ENCODE data around the gene RNF144B. TPM values are rescaled to one million over a fixed set of nuclear protein-coding genes. Genes with fewer than 3 reads are reported as not detected.

Gene RNF144B
- total RNA-seq, 1 experiment from 2014 or later, result 2.3 TPM

DNA sequence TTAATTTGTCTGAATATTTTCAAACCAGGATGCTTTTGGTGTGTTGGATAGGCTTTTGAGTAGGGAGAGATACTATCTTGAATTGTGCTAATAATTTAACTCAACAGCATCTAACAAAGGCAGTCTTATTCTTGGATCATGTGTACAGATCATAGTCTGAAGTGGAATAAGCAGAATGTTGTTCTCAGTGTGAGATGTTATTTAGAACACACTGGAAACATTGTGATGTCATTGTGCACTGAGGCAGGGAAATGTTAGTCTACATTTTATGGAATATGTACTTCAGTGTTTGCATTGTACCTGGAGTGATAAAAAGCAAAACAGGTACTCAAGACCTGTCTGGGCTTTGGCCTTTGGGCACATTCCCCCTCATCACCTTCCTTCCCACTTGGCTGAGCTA lies 35.0 kb downstream of the RNF144B start:
- no peak overlapping the region for H4K5ac ChIP-seq (ENCODE audit: insufficient read length, low read depth, low read length)
- no peak overlapping the region for H3K56ac ChIP-seq (ENCODE audit: insufficient read length, low read depth, low read length)
- H2AFZ ChIP-seq (ENCODE audit: low read length), result no peak overlapping the region
- Mint-ChIP-seq H3K27ac (no peak overlapping the region), H3K4me1 (peaks cover 16 to 19% of the 10 kb centered on the region in 2 experiments), H3K27me3 (ENCODE audit: low read depth) (no peaks in the 10 kb centered on the region; the same call in 1 of the 2 replicates), H3K9me3 (no peaks in the 10 kb centered on the region), H3K36me3 (ENCODE audit: insufficient read depth in 1 of 3, low read depth in 3 of 3) (no peaks in the 10 kb centered on the region), H3K4me3 (no peak overlapping the region)
- H3K9me3 ChIP-seq (ENCODE audit: control insufficient read depth, low read depth, low read length), result no peaks in the 10 kb centered on the region
- TF ChIP-seq, protein P1, sequence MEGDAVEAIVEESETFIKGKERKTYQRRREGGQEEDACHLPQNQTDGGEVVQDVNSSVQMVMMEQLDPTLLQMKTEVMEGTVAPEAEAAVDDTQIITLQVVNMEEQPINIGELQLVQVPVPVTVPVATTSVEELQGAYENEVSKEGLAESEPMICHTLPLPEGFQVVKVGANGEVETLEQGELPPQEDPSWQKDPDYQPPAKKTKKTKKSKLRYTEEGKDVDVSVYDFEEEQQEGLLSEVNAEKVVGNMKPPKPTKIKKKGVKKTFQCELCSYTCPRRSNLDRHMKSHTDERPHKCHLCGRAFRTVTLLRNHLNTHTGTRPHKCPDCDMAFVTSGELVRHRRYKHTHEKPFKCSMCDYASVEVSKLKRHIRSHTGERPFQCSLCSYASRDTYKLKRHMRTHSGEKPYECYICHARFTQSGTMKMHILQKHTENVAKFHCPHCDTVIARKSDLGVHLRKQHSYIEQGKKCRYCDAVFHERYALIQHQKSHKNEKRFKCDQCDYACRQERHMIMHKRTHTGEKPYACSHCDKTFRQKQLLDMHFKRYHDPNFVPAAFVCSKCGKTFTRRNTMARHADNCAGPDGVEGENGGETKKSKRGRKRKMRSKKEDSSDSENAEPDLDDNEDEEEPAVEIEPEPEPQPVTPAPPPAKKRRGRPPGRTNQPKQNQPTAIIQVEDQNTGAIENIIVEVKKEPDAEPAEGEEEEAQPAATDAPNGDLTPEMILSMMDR (conservative IDR thresholded peaks at IDR 0.05), result no peak
- H3K4me2 ChIP-seq (ENCODE audit: insufficient read depth, insufficient read length, low read length), result no peak overlapping the region
- no peaks in the 10 kb centered on the region for H3K79me2 ChIP-seq (ENCODE audit: insufficient read depth, low read length)
- no peak for DNase-seq
- no peak overlapping the region for H3T11ph ChIP-seq (ENCODE audit: low read length)
- no peaks in the 10 kb centered on the region for H3K79me1 ChIP-seq (ENCODE audit: insufficient read depth, low read depth, low read length, poor library complexity, severe bottlenecking)
- no peaks in the 10 kb centered on the region for H4K20me1 ChIP-seq (ENCODE audit: control insufficient read depth, insufficient read depth, insufficient read length)
- H3K27me3 ChIP-seq (ENCODE audit: insufficient read depth, low read length), result no peaks in the 10 kb centered on the region
- H3K4me1 ChIP-seq (ENCODE audit: insufficient read depth, low read length), result no peaks in the 10 kb centered on the region; the same call in 1 of the 2 replicates
- H2BK20ac ChIP-seq (ENCODE audit: low read depth, low read length, poor library complexity, severe bottlenecking), result no peak overlapping the region
- H2BK15ac ChIP-seq (ENCODE audit: low read depth, low read length), result no peak overlapping the region
- no peak overlapping the region for H2BK12ac ChIP-seq (ENCODE audit: insufficient read length, low read depth, low read length)
- H4K8ac ChIP-seq (replicated peaks; ENCODE audit: insufficient read length, low read depth, low read length), result no peak overlapping the region
- no peak overlapping the region for H3K9ac ChIP-seq (ENCODE audit: extremely low read depth, insufficient read length, low read length)
- no peak overlapping the region for H2AK5ac ChIP-seq (ENCODE audit: insufficient read length, low read length)
- no peak overlapping the region for H3K27ac ChIP-seq (ENCODE audit: insufficient read length, low read depth, low read length)
- no peak overlapping the region for H4K91ac ChIP-seq (ENCODE audit: insufficient read length, low read depth, low read length)
- H3K18ac ChIP-seq (ENCODE audit: insufficient read length, low read depth, low read length), result no peak overlapping the region
- H3K14ac ChIP-seq (ENCODE audit: insufficient read depth, low read length), result no peak overlapping the region
- H3K4ac ChIP-seq (ENCODE audit: low read depth, low read length), result no peak overlapping the region
- no peak overlapping the region for H2BK120ac ChIP-seq (ENCODE audit: low read depth, low read length, poor library complexity, severe bottlenecking)
- no peaks in the 10 kb centered on the region for H3K23me2 ChIP-seq (ENCODE audit: insufficient read length, low read depth, low read length, poor library complexity, severe bottlenecking)
- no peak overlapping the region for H2BK5ac ChIP-seq (ENCODE audit: insufficient read length, low read length)
- no peak overlapping the region for H3K23ac ChIP-seq (ENCODE audit: insufficient read length, low read depth, low read length)

Data from H9 (cell line).